ENCODE measurements around the gene ABCD1. TPM values are rescaled to one million over a fixed set of nuclear protein-coding genes. Genes with fewer than 3 reads are reported as not detected.
"Not testable (repeated sequence)": the region's sequence is repeated elsewhere in the genome, so short reads cannot be mapped to it uniquely, and the experiment has no call there.

The ABCD1 gene
- total RNA-seq, 1 donor from 2014 or later = 0.79 TPM

DNA sequence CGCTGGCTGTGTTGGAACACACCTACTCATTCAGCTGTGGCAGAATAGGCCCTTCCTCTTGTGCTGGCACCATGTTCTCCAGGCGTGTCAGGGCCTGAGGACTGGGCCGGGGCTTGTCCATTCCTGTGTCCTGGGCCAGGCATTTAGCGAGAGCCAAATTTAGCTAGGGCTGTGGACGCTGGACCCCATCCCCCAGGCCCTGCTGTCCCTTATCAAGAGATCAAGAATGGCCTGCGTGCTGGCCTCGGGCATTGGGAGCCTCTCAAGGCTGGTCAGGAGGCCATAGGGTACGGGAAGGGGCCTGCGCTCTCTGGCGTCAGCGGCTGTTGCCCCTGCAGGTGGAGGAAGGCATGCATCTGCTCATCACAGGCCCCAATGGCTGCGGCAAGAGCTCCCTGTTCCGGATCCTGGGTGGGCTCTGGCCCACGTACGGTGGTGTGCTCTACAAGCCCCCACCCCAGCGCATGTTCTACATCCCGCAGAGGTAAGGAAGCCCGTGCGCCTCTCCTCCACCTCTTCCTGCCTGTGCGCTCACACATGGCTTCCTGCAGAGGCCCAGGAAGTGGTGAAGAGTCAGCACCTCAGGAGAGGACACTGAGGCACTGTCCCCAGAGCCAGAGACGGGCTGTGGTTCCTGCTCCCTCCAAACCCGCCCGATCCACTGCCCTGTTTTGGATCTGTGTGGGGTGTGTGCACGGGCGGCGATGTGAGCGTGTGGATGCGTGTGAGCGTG lies 15.3 kb downstream of the ABCD1 start:
- H3K36me3 ChIP-seq = no peaks in the 10 kb centered on the region
- peaks cover 22% of the 10 kb centered on the region for H3K9me3 Mint-ChIP-seq
- H3K9ac ChIP-seq = no peak overlapping the region
- no peaks in the 10 kb centered on the region for H3K27me3 ChIP-seq
- H3K4me3 ChIP-seq = no peak overlapping the region
- H3K4me2 ChIP-seq = no peak overlapping the region
- H3K9me3 ChIP-seq (ENCODE audit: low read depth) = no peaks in the 10 kb centered on the region
- no peaks in the 10 kb centered on the region for H3F3A ChIP-seq (ENCODE audit: low read depth)
- no peaks in the 10 kb centered on the region for H3K27me3 Mint-ChIP-seq (ENCODE audit: insufficient read depth, low read depth)
- no peak overlapping the region for H3K4me3 Mint-ChIP-seq
- H3K4me1 ChIP-seq = no peaks in the 10 kb centered on the region
- no peak overlapping the region for H3K27ac ChIP-seq
- TF ChIP-seq EZH2 (IDR thresholded peaks at IDR 0.05) (no peak), EZH2phosphoT487 (IDR thresholded peaks at IDR 0.05) (no peak)
- TF ChIP-seq, protein P1, sequence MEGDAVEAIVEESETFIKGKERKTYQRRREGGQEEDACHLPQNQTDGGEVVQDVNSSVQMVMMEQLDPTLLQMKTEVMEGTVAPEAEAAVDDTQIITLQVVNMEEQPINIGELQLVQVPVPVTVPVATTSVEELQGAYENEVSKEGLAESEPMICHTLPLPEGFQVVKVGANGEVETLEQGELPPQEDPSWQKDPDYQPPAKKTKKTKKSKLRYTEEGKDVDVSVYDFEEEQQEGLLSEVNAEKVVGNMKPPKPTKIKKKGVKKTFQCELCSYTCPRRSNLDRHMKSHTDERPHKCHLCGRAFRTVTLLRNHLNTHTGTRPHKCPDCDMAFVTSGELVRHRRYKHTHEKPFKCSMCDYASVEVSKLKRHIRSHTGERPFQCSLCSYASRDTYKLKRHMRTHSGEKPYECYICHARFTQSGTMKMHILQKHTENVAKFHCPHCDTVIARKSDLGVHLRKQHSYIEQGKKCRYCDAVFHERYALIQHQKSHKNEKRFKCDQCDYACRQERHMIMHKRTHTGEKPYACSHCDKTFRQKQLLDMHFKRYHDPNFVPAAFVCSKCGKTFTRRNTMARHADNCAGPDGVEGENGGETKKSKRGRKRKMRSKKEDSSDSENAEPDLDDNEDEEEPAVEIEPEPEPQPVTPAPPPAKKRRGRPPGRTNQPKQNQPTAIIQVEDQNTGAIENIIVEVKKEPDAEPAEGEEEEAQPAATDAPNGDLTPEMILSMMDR (IDR thresholded peaks at IDR 0.05) = no peak
- no peaks in the 10 kb centered on the region for H4K20me1 ChIP-seq (ENCODE audit: low read depth)
- no peaks in the 10 kb centered on the region for H3K79me2 ChIP-seq (ENCODE audit: low read depth)
- DNase-seq (ENCODE audit: low spot score) = no peak
- H3K4me1 Mint-ChIP-seq = peaks cover 15% of the 10 kb centered on the region
- peaks cover 5% of the 10 kb centered on the region for H3K36me3 Mint-ChIP-seq
- H2AFZ ChIP-seq (replicated peaks) = no peak overlapping the region
- no peak overlapping the region for H3K27ac Mint-ChIP-seq

DNA sequence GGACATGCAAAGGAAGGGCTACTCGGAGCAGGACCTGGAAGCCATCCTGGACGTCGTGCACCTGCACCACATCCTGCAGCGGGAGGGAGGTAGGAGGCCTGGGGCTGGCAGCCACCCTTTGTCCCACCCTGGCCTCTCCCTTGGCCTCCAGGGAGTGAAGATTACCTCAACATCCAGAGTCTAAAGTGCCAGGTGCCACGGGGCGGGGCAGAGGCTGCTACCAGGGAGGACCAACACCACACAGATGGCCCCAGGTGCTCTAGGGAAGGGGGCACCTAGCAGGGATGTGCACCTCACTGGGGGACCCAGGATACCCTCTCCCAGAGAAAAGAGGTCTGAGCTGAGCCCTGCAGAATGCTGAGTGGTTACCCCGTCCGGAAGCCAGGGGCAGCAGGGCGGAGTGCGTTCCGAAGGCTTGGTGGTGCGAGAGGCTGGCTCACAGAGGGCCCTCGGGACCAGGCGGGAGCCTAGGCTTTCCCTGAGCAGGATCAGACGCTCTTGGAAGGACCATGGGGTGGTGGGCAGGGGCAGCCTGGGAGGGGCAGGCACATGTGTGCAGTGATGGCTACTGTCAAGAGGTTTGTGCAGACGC lies 16.1 kb downstream of the ABCD1 start:
- Mint-ChIP-seq H3K9me3 (peaks cover 14% of the 10 kb centered on the region), H3K27ac (no peak overlapping the region), H3K27me3 (ENCODE audit: insufficient read depth, low read depth) (no peaks in the 10 kb centered on the region), H3K4me3 (no peak overlapping the region), H3K36me3 (peaks cover under 1% of the 10 kb centered on the region), H3K4me1 (peaks cover 12% of the 10 kb centered on the region)
- Histone ChIP-seq H3K4me1 (no peaks in the 10 kb centered on the region), H3K79me2 (ENCODE audit: low read depth) (no peaks in the 10 kb centered on the region), H3K9me3 (ENCODE audit: low read depth) (no peaks in the 10 kb centered on the region), H3K27ac (no peak overlapping the region), H3F3A (ENCODE audit: low read depth) (no peaks in the 10 kb centered on the region), H4K20me1 (ENCODE audit: low read depth) (no peaks in the 10 kb centered on the region), H2AFZ (replicated peaks) (no peak overlapping the region), H3K36me3 (no peaks in the 10 kb centered on the region), H3K4me3 (no peak overlapping the region), H3K9ac (no peak overlapping the region), H3K4me2 (no peak overlapping the region), H3K27me3 (no peaks in the 10 kb centered on the region)
- DNase-seq (ENCODE audit: low spot score) = no peak
- TF ChIP-seq EZH2phosphoT487 (IDR thresholded peaks at IDR 0.05) (no peak), EZH2 (IDR thresholded peaks at IDR 0.05) (no peak)
- TF ChIP-seq, protein P1 (IDR thresholded peaks at IDR 0.05) = no peak

DNA sequence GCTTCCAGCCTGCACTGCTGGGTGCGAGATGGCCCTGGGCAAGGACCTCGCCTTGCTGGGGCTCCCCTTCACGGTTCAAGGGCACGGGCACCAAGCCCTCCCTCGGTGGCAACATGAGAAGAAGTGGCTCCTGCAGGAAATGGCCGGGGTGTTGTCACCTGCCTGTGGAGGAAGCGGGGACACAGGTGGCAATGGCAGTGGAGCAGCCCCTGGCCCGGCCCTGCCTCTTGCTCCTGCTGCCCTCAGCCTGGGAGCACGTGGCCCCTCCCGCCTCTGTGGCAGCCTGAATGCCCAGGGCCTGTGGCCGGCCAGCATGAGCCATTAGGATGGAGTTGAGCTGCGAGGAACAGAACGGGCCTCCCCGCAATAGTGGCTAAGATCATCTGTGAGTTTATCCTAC lies 16.8 kb downstream of the ABCD1 start:
- Histone ChIP-seq H2AFZ (replicated peaks) (no peak overlapping the region), H3K27me3 (no peaks in the 10 kb centered on the region), H3K79me2 (ENCODE audit: low read depth) (no peaks in the 10 kb centered on the region), H3K36me3 (no peaks in the 10 kb centered on the region), H3K9me3 (ENCODE audit: low read depth) (no peaks in the 10 kb centered on the region), H3K4me1 (no peaks in the 10 kb centered on the region), H3K4me3 (no peak overlapping the region), H3K9ac (no peak overlapping the region), H4K20me1 (ENCODE audit: low read depth) (no peaks in the 10 kb centered on the region), H3F3A (ENCODE audit: low read depth) (no peaks in the 10 kb centered on the region), H3K27ac (no peak overlapping the region), H3K4me2 (no peak overlapping the region)
- DNase-seq (ENCODE audit: low spot score) = no peak
- Mint-ChIP-seq H3K9me3 (peaks cover 14% of the 10 kb centered on the region), H3K27me3 (ENCODE audit: insufficient read depth, low read depth) (no peaks in the 10 kb centered on the region), H3K27ac (no peak overlapping the region), H3K4me3 (no peak overlapping the region), H3K36me3 (no peaks in the 10 kb centered on the region), H3K4me1 (peaks cover 12% of the 10 kb centered on the region)
- TF ChIP-seq EZH2 (IDR thresholded peaks at IDR 0.05) (no peak), EZH2phosphoT487 (IDR thresholded peaks at IDR 0.05) (no peak)
- TF ChIP-seq, protein P1 (IDR thresholded peaks at IDR 0.05) = no peak

DNA sequence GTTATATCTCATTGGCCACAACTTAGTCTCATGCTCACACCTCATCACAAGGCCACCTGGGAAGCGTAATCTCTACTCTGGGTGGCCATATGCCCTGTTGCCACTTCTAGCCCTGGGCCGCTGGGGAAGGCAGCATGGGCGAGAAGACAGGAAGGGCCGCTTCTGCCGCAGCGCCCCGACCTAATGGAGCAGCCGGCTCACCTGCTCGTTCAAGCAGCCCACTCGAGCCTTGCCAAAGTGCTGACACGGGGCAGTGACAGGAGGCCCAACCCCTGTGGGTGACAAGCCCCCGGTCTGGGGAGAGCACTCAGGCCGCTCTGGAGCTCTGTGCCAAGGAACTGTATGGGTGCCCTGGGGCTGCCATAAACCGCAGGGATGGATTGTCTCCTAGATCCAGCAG lies 17.5 kb downstream of the ABCD1 start:
- H3K4me3 Mint-ChIP-seq; H3K27me3 Mint-ChIP-seq (ENCODE audit: insufficient read depth, low read depth); H3K79me2 ChIP-seq (ENCODE audit: low read depth); H4K20me1 ChIP-seq (ENCODE audit: low read depth); H3K4me3 ChIP-seq; H3K27ac ChIP-seq; DNase-seq (ENCODE audit: low spot score); H3K9ac ChIP-seq; H3K4me2 ChIP-seq; H3K36me3 ChIP-seq; H3K4me1 ChIP-seq; H3K9me3 ChIP-seq (ENCODE audit: low read depth); H3F3A ChIP-seq (ENCODE audit: low read depth); H3K27ac Mint-ChIP-seq; H3K36me3 Mint-ChIP-seq; H2AFZ ChIP-seq (replicated peaks); H3K27me3 ChIP-seq: not testable (repeated sequence)
- Mint-ChIP-seq H3K9me3 (peaks cover 13% of the 10 kb centered on the region), H3K4me1 (peaks cover 12% of the 10 kb centered on the region)

DNA sequence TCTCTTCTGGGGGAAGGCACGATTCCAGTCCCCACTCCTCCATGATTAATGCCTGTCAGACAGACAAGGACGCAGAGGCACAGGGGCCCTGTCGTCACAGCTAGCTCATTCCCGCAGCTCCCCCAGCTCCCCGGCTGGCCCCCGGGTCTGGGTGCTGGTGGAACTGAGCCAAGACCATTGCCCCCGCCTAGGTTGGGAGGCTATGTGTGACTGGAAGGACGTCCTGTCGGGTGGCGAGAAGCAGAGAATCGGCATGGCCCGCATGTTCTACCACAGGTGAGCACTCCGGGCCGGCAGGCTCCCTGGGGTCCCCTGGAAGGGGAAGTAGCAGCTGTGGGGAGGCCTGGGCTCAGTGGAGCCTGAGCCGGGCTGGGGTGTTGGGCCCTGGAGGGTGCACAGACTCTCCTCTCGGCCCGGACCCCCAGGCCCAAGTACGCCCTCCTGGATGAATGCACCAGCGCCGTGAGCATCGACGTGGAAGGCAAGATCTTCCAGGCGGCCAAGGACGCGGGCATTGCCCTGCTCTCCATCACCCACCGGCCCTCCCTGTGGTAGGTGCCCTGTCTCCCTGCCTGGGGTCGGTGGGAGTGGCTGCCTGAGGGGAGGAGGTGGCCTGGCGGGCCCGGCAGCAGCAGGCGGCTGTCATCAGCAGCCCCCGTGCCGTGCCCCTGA lies 18.3 kb downstream of the ABCD1 start:
- peaks cover 12% of the 10 kb centered on the region for H3K4me1 Mint-ChIP-seq
- H3K27me3 ChIP-seq; H4K20me1 ChIP-seq (ENCODE audit: low read depth); H3K27ac Mint-ChIP-seq; H3K4me1 ChIP-seq; H3K36me3 Mint-ChIP-seq; H3K36me3 ChIP-seq; H3K27me3 Mint-ChIP-seq (ENCODE audit: insufficient read depth, low read depth); H3K4me3 Mint-ChIP-seq; DNase-seq (ENCODE audit: low spot score); H3F3A ChIP-seq (ENCODE audit: low read depth); H3K79me2 ChIP-seq (ENCODE audit: low read depth); H2AFZ ChIP-seq (replicated peaks); H3K27ac ChIP-seq; H3K9me3 ChIP-seq (ENCODE audit: low read depth); H3K9ac ChIP-seq: not testable (repeated sequence)
- H3K9me3 Mint-ChIP-seq = peaks cover 15% of the 10 kb centered on the region
- H3K4me2 ChIP-seq = peak overlapping the region; percentile 73
- peak overlapping the region; percentile 40 for H3K4me3 ChIP-seq

Measured in neural progenitor cell (in vitro differentiated cells).